ENCODE measurements around the gene RPUSD1. TPM values are rescaled to one million over a fixed set of nuclear protein-coding genes. Genes with fewer than 3 reads are reported as not detected.

The RPUSD1 gene
- total RNA-seq, 1 experiment from 2014 or later, result 45.1 TPM

- TF ChIP-seq STAT6 (CRISPR knock-in tag; conservative IDR thresholded peaks at IDR 0.05; ENCODE audit: low read depth) (no peak), CDX4 (CRISPR knock-in tag; IDR thresholded peaks at IDR 0.05; ENCODE audit: borderline replicate concordance) (no peak), USF1 (CRISPR knock-in tag; IDR thresholded peaks at IDR 0.05) (no peak), NFE2L1 (CRISPR knock-in tag; IDR thresholded peaks at IDR 0.05) (no peak), JAZF1 (CRISPR knock-in tag; IDR thresholded peaks at IDR 0.05) (no peak)
Observed at GRCh38 chr16:751152-752006, 36.8 kb downstream of the RPUSD1 start (continued).

- POLR2A ChIA-PET, result no interaction called here
- H3K4me1 Mint-ChIP-seq, result peaks cover 30% of the 10 kb centered on the region
- H3K27me3 Mint-ChIP-seq (ENCODE audit: low read depth), result no peaks in the 10 kb centered on the region
- CTCF ChIA-PET, result interaction anchor here (1.1 to 3.5 kb wide), 6 partner anchors 10 to 37 kb away, joined by 3 to 21 read pairs (median 8); partner anchors contain the start of genes CHTF18, CIAO3 and RPUSD1
- ATAC-seq (no peak), DNase-seq (ENCODE audit: low spot score) (no peak)
- peak overlapping the region; percentile 23; the same call in 1 of the 2 replicates for H3K27ac Mint-ChIP-seq
- H3K4me3 Mint-ChIP-seq, result no peak overlapping the region
- no peaks in the 10 kb centered on the region for H3K9me3 Mint-ChIP-seq
- TF ChIP-seq NR2C2 (CRISPR knock-in tag; IDR thresholded peaks at IDR 0.05) (no peak), PRDM15 (CRISPR knock-in tag; IDR thresholded peaks at IDR 0.05) (no peak), OVOL2 (CRISPR knock-in tag; IDR thresholded peaks at IDR 0.05; ENCODE audit: borderline replicate concordance) (no peak), SMAD4 (CRISPR knock-in tag; IDR thresholded peaks at IDR 0.05) (no peak), HMGXB4 (CRISPR knock-in tag; IDR thresholded peaks at IDR 0.05) (no peak), ZNF671 (CRISPR knock-in tag; IDR thresholded peaks at IDR 0.05) (no peak), ATF3 (CRISPR knock-in tag; conservative IDR thresholded peaks at IDR 0.05) (no peak), ZNF532 (CRISPR knock-in tag; IDR thresholded peaks at IDR 0.05; ENCODE audit: borderline replicate concordance) (no peak)
- no peaks in the 10 kb centered on the region for H3K36me3 Mint-ChIP-seq
Observed at GRCh38 chr16:750485-750884, 37.7 kb downstream of the RPUSD1 start.
